GM21723 (cell line): ENCODE results near the gene CPXM2.

Source experiments
- ATAC-seq: cut with Tn5 transposase; IDR thresholded peaks from one replicate; pipeline ENCODE4 v1.9.1; 2021; ENCODE audit warnings: mild to moderate bottlenecking, moderate library complexity; ENCODE audit not compliant: unreplicated experiment

CPXM2 gene

DNA sequence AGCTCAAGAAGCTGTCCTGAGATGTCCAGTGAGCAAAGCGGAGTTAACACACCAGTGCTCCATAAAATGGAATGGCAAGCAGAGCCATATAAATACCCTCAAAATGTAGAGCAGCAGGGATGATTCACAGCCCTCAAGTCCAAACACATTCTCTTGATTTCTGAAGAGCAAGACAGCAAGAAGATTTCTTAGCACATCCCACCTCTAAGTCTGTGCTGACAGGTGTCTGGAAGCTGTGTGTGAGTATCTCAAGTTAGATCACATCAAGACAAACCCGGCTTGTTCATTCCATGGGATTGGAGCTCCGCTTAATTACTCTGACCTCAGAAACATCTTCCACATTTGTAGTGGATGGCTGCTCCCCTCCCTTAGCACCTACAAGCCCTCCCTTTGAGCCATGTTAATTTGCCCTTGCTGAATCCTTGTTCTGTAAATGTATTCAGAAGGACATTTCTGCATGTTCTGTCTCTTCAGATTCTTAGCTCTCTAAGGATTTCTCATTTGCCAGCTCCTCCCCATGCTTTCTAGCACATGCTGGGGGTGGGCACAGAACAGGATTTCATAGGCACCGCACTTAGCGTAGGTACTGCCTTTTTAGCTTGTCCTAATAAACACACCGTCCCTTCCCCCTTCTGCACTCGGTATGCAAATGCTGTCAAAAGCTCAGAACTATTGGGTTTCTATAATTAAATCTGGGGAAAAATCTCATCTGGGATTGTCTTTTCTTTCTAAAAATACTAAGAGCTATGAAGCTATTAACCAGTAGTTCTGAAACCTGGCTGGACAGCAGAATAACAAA lies 112.7 kb downstream of the CPXM2 start:
- ATAC-seq: no peak

DNA sequence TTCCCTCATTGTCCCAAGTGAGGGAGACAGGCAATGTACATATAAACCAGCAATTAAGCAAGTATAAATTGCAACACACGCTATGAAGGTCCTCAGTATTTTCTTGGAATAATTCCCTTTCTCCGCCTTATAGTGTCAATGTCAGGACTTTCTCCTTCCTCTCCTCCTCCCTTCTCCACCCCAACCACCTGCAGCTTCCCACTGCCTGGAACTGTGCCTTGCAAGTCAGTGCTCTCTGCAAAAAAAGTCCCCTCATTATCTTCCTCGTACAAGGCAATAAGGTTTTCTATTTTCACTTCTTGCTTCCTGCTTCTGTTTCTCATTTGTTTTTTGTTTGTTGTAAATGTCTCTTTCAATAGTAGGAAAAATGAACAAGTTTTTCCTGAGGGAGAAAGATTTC lies 113.7 kb downstream of the CPXM2 start:
- ATAC-seq: no peak

DNA sequence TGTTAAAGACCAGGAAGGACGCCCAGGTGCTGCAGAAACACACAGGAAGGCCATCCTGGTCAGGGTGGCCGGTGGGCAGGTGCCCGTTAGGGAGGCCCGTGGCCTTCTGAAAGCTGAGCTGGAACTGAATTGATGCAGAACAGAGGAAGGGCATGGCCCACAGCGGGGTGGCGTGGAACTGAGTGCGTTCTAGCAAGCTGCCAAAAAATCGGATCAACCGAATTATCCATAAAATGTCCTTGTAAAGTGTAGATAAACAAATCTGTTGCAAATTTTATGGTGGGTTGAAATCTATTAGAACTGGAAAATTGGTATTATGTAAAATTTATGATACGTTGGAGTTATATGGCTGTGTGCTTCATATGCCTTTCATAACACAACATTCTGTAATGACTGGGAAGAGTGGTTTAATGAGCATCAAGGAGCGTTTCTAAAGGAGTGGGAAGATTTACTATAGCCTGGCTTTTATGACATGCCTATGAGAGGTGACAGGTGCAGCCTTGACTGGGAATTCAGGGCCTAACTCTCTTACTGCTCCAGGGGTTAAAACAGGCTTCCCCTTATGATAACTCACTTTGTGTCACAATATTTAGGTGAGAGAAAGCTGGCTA lies 117.4 kb downstream of the CPXM2 start:
- ATAC-seq: no peak

DNA sequence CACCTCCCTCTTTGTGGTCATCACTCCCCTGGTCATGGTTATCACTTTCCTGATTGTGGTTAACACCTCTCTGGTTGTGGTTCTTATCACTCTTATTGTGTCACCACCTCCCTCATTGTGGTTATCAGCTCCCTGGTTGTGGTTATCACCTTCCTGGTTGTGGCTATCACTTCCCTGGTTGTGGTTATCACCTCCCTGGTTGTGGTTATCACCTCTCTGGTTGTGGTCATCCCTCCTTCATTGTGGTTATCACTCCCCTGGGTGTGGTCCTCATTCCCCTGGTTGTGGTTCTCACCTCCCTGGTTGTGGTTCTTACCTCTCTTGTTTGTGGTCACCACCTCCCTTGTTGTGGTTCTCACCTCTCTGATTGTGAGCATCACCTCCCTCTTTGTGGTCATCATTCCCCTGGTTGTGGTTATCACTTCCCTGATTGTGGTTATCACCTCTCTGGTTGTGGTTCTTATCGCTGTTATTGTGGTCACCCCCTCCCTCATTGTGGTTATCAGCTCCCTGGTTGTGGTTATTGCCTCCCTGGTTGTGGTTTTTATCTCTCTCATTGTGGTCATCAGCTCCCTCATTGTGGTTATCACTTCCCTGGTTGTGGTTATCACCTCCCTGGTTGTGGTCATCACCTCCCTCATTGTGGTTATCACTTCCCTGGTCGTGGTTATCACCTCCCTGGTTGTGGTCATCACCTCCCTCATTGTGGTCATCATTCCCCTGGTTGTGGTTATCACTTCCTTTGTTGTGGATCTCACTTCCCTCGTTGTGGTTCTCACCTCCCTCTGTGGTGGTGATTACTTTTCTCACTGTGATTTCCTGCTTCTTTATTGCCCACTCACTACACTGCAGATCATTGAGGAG lies 118.7 kb downstream of the CPXM2 start:
- ATAC-seq: no peak

DNA sequence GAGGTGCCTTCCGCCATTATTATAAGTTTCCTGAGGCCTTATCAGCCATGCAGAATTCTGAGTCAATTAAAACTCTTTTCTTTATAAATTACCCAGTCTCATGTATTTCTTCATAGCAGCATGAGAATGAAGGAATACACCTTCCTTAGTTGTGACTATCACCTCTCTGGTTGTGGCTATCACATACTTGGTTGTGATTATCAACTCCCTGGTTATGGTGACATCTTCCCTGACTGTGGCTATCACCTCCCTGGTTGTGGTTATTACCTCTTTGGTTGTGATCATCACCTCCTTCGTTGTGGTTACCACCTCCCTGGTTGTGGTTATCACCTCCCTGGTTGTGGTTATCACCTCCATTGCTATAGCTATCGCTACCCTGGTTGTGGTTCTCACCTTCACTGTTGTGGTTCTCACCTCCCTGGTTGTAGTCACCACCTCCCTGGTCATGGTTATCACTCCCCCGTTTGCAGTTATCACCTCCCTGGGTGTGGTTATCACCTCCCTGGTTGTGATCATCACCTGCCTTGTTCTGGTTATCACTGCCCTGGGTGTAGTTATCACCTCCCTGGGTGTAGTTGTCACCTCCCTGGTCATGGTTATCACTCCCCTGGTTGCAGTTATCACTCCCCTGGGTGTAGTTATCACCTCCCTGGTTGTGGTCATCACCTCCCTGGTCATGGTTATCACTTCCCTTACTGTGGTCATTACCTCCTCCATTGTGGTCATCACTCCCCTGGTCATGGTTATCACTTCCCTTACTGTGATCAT lies 119.5 kb downstream of the CPXM2 start:
- ATAC-seq: no peak

DNA sequence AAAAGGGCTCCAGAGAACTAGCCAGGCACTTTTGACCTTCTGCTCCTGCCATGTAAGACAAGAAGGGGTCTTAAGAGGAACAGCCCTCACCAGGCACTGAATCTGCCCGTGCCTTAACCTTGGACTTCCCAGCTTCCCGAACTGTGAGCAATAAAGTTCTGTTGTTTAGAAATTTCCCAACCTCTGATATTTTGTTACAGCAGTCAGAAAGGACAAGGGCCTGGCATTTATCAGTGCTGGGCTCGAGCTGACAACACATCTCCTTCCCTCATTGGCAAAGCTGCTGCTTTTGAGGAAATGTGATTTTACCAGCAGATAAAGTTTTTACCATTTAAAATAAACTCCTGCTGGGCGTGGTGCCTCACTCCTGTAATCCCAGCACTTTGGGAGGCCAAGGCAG lies 122.0 kb downstream of the CPXM2 start:
- ATAC-seq: no peak

DNA sequence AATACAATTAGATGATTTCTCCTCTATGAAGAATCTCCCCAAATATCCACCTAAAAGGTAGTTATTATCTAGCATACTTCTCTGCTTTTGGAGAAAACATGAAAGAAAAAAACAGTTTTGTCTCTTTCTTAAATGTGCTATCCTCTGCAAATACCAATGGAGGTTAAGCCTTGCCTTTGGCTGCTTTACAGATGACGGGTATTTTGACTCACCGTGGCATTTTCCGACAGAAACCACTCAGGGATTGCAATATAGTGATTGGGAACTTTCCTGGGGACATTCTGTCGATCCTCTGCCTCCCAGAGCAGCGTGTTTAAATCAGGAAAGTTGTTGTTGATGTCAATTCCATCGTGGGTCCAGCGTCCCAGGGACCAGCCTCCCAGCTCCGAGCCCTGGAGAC lies 124.8 kb downstream of the CPXM2 start:
- no peak for ATAC-seq

DNA sequence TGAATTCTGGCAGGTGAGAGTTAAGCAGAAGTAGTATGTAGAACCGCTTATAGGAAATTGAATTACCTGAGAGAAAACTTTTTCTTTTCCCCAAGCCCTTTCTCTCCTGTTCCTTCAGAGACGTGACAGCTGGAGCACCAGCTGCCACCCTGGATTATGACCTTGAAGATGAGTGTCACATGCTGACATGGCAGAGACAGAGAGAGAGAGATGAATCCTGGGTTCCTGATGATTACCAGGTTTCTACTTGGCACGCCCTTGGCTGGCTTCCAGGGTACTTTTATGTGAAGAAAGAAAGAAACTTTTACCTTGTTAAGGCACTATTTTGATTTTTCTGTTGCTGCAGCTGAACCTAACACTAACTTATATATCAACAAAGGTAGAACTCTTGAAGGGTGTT lies 125.6 kb downstream of the CPXM2 start:
- ATAC-seq: no peak

DNA sequence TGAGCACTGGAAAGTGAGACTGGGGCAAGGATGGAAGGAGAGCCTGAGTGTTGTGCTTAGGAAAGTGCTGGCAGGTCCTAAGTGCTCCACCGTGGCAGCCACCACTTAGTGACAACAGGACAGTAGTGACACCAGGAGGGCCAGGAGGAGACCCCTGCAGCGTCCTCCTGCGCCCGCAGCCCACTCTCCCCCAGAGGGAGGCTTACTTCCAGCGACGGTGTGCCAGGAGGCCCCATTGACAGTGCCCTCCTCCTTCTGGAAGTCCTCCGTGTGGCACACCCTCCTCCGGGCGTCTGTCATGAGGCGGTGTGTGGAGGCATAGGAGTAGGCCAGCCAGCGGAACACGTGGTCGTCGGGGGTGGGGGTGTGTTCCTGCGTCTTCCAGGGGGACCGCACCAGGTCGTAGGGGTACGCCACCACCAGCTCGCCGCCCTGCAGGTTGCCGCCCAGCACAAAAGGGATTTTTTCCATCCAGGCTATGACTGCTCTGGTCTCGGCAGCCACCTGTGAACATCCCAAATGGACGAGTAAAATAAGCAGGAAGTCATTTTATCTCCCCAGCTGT lies 129.9 kb downstream of the CPXM2 start:
- no peak for ATAC-seq

DNA sequence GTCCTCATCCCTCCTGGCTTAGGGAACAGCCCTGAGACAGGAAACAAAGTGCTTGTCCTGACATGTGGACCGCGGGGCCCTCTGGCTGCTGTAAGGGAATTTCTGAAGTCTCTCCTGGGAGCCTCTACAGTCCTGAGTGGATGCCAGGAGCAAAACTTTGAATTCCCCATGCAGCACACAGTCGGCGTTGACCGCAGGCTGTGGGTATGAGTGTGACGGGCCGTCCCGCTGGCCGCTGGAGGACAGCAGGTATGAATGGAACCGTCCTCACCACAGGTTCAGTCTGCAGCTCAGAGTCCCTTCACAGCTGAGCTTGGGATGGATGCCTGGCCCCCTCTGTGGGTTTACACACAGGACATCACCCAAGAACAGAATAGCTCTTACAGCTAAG lies 130.6 kb downstream of the CPXM2 start:
- no peak for ATAC-seq

DNA sequence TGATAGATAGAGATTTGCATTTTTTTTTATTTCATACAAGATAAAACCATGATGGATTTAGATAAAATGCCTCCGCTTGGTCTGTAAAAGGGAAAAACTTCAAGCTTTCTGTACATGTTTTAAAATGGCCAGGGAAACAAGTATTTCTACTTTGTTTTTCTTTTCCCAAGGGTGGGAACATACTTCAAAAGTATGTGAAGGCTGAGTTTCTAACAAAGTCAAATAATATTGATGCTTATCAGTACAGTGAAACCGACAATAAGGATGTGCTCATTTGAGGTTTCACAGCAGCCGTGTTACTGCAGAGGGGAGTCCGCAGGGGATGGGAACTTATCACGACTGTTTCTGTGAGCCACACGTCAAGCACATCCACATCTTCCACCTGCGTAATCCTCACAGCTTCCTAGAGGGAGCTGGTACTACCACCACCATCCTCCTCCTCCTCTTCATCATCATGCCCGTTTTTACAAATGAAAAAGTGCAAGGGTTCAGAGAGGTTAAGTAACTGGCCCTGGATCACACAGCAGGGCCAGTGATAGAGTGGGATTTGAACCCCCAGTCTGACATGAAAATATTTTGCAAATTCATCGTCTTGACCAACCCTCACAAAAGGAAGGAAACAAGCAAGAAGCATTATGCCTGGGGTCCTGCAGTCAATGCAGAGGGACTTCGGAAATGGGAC lies 131.1 kb downstream of the CPXM2 start:
- ATAC-seq: no peak

DNA sequence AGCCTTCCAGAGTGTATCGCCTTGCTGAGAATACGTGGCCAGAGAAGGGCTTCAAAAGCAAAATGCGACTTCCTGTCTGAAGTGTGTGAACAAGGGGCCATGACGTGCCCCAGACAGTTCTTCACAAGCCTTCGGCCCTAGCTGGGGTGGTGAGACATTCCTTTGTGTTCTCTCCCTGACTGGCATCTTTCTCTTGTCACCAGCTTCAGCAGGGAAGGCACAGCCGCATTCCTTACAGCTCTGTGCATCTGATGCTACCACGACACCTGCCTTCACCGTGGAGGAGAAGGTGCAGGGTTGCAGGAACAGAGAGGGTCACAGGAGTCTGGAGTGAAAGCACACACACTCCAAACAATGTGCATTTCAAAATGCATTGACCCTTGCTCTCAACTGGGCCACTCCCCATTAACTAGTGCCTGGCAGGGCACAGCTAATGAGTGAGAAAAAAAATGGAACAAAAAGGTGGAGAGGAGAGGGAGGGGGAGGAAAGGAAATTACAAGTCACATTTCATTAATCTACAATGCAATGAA lies 132.0 kb downstream of the CPXM2 start:
- ATAC-seq: no peak

DNA sequence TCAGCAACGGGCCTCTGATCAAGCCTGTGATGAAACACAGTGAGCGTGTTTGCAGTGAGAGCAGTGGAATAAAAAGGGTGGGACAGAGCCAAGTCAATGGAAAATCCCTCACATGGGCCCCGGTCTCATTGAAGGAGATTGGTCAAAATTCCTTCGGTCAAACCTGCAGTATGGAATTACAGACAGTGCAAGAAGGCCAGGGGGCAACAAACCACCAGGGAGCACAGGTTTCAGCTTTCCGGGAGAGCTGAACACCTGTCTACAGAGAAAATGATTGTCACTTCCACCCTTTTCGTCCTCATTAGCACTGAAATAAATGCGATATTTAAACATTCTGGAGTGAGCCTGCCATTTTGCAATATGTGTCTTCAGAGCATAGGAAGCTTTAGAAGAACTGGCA lies 132.6 kb downstream of the CPXM2 start:
- no peak for ATAC-seq

DNA sequence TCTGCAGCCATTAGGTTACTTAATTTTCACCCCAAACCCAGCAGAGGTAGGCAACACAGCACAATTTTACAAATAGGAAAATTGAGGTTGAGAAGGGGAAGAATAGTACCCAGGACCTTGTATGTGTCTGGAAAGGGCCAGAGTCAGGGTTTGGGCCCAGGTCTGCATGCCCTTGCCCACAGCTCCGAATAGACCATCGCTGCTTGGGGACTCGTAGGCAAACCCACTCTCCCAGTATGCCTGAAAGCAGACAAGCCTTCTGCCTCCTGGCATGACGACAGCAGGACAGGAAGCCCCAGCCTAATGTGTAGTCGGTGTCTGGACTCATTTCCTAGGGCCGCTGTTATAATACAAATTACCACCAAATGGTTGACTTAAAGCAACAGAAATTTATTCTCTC lies 133.8 kb downstream of the CPXM2 start:
- no peak for ATAC-seq

DNA sequence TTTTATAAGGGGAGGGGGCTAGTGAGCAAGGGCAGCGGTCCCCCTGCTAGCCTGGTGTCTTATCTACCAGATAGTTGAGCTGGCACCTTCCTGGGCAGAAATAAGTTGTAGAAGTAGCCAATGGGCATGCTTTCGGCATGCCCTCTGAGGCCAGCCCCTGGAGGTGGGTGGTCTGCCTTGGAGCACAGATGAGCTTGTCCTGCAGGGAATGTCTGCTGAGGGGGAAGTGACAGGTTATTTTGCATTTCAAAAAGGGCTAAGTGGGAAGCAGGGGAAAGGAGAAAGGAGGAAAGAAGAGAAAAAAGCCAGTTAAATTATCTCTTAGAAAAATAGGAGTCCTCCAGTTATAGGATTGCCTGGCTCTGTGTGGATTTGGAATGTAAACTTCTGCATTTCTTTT lies 136.5 kb downstream of the CPXM2 start:
- ATAC-seq: no peak

DNA sequence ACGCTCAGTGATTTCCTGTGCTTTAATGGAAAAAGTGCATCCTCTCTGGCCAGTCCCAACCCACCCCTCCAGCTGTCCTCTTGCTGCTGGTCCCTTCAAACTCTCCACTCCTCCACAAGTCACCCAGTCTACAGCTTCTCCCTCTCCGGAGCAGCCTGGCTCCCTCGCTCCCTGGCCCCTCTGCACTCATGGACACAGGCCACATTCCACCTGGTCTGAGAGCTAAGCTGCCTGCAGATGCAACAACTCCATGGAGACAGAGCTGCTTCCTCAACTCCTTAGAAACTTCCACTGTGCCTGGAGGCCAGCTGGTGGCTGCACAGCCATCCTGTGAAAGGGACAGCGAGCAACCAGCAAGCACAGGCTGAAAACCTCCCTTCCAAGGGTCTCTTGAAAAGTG lies 137.5 kb downstream of the CPXM2 start:
- no peak for ATAC-seq

DNA sequence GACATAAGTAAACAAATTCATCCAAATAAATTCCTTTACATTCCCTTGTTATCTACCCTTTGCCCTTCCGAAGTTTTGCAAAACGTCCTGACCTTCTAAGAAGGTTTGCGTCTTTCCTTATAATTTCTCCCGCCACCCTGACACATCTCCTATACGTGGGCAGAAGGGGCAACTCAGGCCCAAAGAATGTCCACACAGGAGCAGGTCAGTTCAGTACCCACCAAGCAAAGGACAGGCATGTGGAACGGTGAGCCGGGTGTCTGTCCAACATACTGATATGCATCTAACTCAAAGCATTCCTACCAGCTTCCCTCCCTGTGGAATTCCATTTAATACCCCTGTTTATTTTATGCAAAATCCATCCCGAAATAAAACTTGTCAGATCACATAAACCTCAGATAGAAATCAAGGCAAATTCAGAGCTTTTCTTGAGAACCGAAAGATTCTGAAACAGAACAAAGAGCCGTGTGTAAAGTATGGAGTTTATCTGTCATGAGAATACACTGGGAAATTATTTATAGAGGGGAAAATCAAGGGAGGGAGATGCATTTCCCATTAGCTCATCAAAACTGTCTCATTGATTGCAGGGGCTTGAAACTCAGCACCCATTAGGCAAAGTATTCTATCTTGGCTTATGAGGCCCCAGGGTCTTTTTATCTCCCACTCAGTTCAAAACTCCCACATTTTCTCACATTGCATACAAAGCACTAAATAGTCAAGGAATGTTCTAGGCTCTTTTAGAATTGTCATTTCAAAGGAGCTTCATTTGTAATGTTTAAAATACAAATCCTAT lies 140.1 kb downstream of the CPXM2 start:
- ATAC-seq: no peak

DNA sequence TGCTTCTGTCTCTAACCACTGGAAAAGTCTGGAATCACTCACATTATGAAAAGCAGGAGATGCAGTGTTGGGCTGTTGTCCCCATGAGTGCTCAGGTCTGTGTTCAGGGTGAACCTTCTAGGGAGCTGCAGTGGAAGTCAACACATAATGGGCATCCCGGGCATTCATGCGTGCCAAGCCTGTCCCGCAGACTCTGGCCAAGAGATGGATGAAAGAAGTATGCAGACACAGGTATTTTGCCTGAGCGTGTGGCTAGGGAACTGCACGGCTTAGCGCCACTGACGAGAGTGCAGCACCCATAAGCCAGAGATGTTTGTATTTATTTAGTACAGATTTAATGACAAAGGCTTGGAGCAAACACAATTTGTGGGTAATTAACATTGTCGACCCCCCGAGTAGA lies 140.7 kb downstream of the CPXM2 start:
- no peak for ATAC-seq

DNA sequence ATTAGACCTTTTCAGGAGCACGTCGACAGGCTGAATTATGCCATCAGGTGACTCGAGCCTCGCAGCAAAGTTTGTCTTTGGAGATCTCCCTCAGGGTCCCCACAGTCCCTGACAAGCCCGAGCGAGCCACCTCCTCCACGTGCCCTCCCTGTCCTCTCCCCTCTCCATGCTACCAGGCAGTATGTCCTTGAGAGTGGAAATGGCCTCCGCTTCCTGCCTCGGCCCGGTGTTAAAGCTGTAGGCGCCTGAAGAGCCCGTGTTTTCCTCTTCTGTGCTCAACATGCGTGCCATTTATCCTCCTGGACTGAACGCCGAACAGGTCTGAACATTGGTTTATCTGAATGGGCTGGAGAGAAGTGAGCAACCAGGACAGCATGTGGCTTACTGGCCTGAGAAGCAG lies 142.9 kb downstream of the CPXM2 start:
- no peak for ATAC-seq
